HEK293 (cell line): ENCODE measurements around the gene STN1.

ENCODE experiments used
- FEZF1 ChIP-seq: fragments of 450-650 bp; formaldehyde crosslinking; IDR thresholded peaks from 2 replicates; pipeline ENCODE4 v1.5.1; 2016; ENCODE audit warnings: missing biosample characterization, missing genetic modification characterization
- GLIS2 ChIP-seq: fragments of 450-650 bp; formaldehyde crosslinking; IDR thresholded peaks from 2 replicates; pipeline ENCODE4 v1.5.1; 2016; ENCODE audit warnings: missing biosample characterization, missing genetic modification characterization
- HOXA7 ChIP-seq: sonication (generic); formaldehyde crosslinking; IDR thresholded peaks from 2 replicates; pipeline ENCODE4 v1.8.1; 2022; ENCODE audit warnings: missing genetic modification reagents, borderline replicate concordance
- IKZF3 ChIP-seq: fragments of 450-650 bp; IDR thresholded peaks from 2 replicates; pipeline ENCODE4 v1.5.0; 2018; ENCODE audit warnings: missing biosample characterization, mild to moderate bottlenecking, missing genetic modification characterization, moderate library complexity
- KLF8 ChIP-seq: fragments of 450-650 bp; formaldehyde crosslinking; IDR thresholded peaks from 2 replicates; pipeline ENCODE4 v1.5.1; 2016; ENCODE audit warnings: missing biosample characterization, missing genetic modification characterization
- OVOL3 ChIP-seq: fragments of 450-650 bp; formaldehyde crosslinking; IDR thresholded peaks from 2 replicates; pipeline ENCODE4 v1.5.1; 2016; ENCODE audit warnings: missing biosample characterization, missing genetic modification characterization
- SCRT1 ChIP-seq: fragments of 450-650 bp; formaldehyde crosslinking; IDR thresholded peaks from 2 replicates; pipeline ENCODE4 v1.5.1; 2016; ENCODE audit warnings: missing biosample characterization, missing genetic modification characterization, borderline replicate concordance
- SETDB1 ChIP-seq: IDR thresholded peaks from one replicate; pipeline ENCODE4 v1.6.1; 2017; ENCODE audit warnings: mild to moderate bottlenecking, low read length, moderate library complexity, mixed read lengths; ENCODE audit not compliant: insufficient read length
- ZFP41 ChIP-seq: fragments of 450-650 bp; formaldehyde crosslinking; IDR thresholded peaks from 2 replicates; pipeline ENCODE4 v1.5.1; 2016; ENCODE audit warnings: missing biosample characterization, missing genetic modification characterization, borderline replicate concordance
- ZNF114 ChIP-seq: fragments of 450-650 bp; formaldehyde crosslinking; IDR thresholded peaks from 2 replicates; pipeline ENCODE4 v1.5.0; 2017; ENCODE audit warnings: missing biosample characterization, missing genetic modification characterization
- ZNF169 ChIP-seq: fragments of 450-650 bp; formaldehyde crosslinking; IDR thresholded peaks from 2 replicates; pipeline ENCODE4 v1.5.1; 2016; ENCODE audit warnings: missing biosample characterization, missing genetic modification characterization
- ZNF223 ChIP-seq: fragments of 450-650 bp; formaldehyde crosslinking; IDR thresholded peaks from 2 replicates; pipeline ENCODE4 v1.5.1; 2016; ENCODE audit warnings: missing biosample characterization, missing genetic modification characterization
- ZNF24 ChIP-seq: fragments of 450-650 bp; formaldehyde crosslinking; IDR thresholded peaks from 2 replicates; pipeline ENCODE4 v1.5.1; 2016; ENCODE audit warnings: missing biosample characterization, missing genetic modification characterization
- ZNF341 ChIP-seq: fragments of 450-650 bp; formaldehyde crosslinking; IDR thresholded peaks from 2 replicates; pipeline ENCODE4; 2016; ENCODE audit warnings: low read depth, missing biosample characterization, missing genetic modification characterization
- ZNF394 ChIP-seq: fragments of 450-650 bp; formaldehyde crosslinking; IDR thresholded peaks from 2 replicates; pipeline ENCODE4 v1.5.1; 2016; ENCODE audit warnings: missing biosample characterization, missing genetic modification characterization, mild to moderate bottlenecking, moderate library complexity, borderline replicate concordance
- ZNF404 ChIP-seq: fragments of 450-650 bp; formaldehyde crosslinking; IDR thresholded peaks from 2 replicates; pipeline ENCODE4 v1.5.1; 2017; ENCODE audit warnings: missing biosample characterization, missing genetic modification characterization
- ZNF433 ChIP-seq: fragments of 450-650 bp; formaldehyde crosslinking; IDR thresholded peaks from 2 replicates; pipeline ENCODE4 v1.5.1; 2016; ENCODE audit warnings: missing biosample characterization, missing genetic modification characterization, low read depth
- ZNF473 ChIP-seq: fragments of 450-650 bp; formaldehyde crosslinking; IDR thresholded peaks from 2 replicates; pipeline ENCODE4 v1.5.1; 2017; ENCODE audit warnings: missing biosample characterization, missing genetic modification characterization
- ZNF548 ChIP-seq: fragments of 450-650 bp; formaldehyde crosslinking; IDR thresholded peaks from 2 replicates; pipeline ENCODE4 v1.5.1; 2016; ENCODE audit warnings: missing biosample characterization, missing genetic modification characterization
- ZNF561 ChIP-seq: fragments of 450-650 bp; IDR thresholded peaks from 2 replicates; pipeline ENCODE4 v1.5.1; 2018; ENCODE audit warnings: missing biosample characterization, missing genetic modification characterization, borderline replicate concordance
- ZNF621 ChIP-seq: fragments of 450-650 bp; formaldehyde crosslinking; IDR thresholded peaks from 2 replicates; pipeline ENCODE4 v1.5.1; 2017; ENCODE audit warnings: missing biosample characterization, missing genetic modification characterization
- ZNF660 ChIP-seq: fragments of 450-650 bp; IDR thresholded peaks from 2 replicates; pipeline ENCODE4 v1.5.1; 2018; ENCODE audit warnings: missing biosample characterization, mild to moderate bottlenecking, missing genetic modification characterization
- ZNF707 ChIP-seq: fragments of 450-650 bp; formaldehyde crosslinking; IDR thresholded peaks from 2 replicates; pipeline ENCODE4 v1.5.1; 2016; ENCODE audit warnings: missing biosample characterization, missing genetic modification characterization
- ZNF791 ChIP-seq: fragments of 450-650 bp; formaldehyde crosslinking; IDR thresholded peaks from 2 replicates; pipeline ENCODE4 v1.5.1; 2016; ENCODE audit warnings: missing biosample characterization, missing genetic modification characterization
- ZSCAN23 ChIP-seq: fragments of 450-650 bp; formaldehyde crosslinking; IDR thresholded peaks from 2 replicates; pipeline ENCODE4 v1.5.1; 2016; ENCODE audit warnings: missing biosample characterization, missing genetic modification characterization
- TF ChIP-seq, protein P1 (sequence below): fragments of 450-650 bp; formaldehyde crosslinking; IDR thresholded peaks from 2 replicates; pipeline ENCODE4 v1.5.1; 2017; ENCODE audit warnings: missing biosample characterization, mild to moderate bottlenecking, missing genetic modification characterization, moderate library complexity
- TF ChIP-seq, protein P2 (sequence below): fragments of 450-650 bp; formaldehyde crosslinking; IDR thresholded peaks from 2 replicates; pipeline ENCODE4 v1.5.1; 2017; ENCODE audit warnings: missing biosample characterization, missing genetic modification characterization
- TF ChIP-seq, protein P3 (sequence below): fragments of 450-650 bp; formaldehyde crosslinking; IDR thresholded peaks from 2 replicates; pipeline ENCODE4 v1.5.1; 2016; ENCODE audit warnings: missing biosample characterization, missing genetic modification characterization
- TF ChIP-seq, protein P4 (sequence below): fragments of 450-650 bp; formaldehyde crosslinking; conservative IDR thresholded peaks from 2 replicates; pipeline ENCODE4 v1.5.1; 2016; ENCODE audit warnings: low read depth, missing biosample characterization, missing genetic modification characterization
- TF ChIP-seq, protein P5 (sequence below): IDR thresholded peaks from 2 replicates; pipeline ENCODE4 v1.6.1; 2011; ENCODE audit warnings: mild to moderate bottlenecking, low read depth, low read length, borderline replicate concordance

The STN1 gene

DNA sequence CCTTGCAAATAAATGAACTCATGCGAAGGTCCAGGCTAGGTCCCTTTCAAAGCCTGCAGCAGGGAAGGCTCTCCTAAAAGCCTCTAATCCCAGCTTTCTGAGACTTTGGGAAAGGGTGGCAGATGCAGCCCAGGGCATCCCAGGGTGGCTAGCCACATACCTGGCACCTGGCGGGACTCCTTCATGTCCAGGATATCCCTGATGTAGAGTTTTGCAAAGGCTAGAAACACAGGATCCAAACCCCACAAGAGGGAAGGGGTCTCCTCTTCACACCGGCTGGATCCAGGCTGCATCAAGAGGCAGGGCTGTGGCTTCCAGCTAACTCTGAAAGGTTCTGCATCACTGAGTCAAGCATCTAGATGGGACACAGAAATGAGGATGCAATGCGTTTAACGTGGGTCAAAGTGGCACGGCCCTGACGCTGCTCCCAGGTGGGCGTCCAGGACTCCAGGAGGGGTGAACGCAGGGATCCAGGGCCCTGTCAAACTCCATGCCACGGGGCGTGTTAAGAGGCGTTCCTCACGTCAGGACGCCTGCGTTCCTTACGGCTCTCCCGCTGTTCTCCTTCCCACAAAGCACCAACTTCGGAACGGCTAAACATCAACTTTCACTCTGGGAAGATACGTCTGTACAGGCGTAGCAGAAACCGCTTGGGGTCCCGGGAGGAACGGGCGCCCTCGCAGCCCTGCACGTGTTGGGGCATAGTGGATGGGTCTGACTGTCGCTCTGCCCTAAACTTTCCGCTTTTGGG lies 507 bp downstream of the STN1 start (continued):
- TF ChIP-seq ZNF473 (no peak), SCRT1 (tag by site-specific recombination) (peak; percentile 82; the same call in 1 of the 2 replicates), ZNF394 (tag by site-specific recombination) (peak; percentile 64; the same call in 1 of the 2 replicates), HOXA7 (CRISPR knock-in tag) (no peak), OVOL3 (tag by site-specific recombination) (no peak), ZNF707 (tag by site-specific recombination) (no peak), ZNF341 (tag by site-specific recombination) (peak; percentile 97), ZNF621 (tag by site-specific recombination) (no peak), KLF8 (no peak), ZNF24 (tag by site-specific recombination) (peak; percentile 85; the same call in 1 of the 2 replicates), ZNF791 (tag by site-specific recombination) (no peak), SETDB1 (no peak), GLIS2 (tag by site-specific recombination) (peak; percentile 84), FEZF1 (no peak), ZNF548 (no peak), ZFP41 (tag by site-specific recombination) (no peak), IKZF3 (peak; percentile 60; the same call in 1 of the 2 replicates), ZSCAN23 (0 out of 2 replicates have a peak, but pooled peaks have one; percentile 25), ZNF114 (no peak), ZNF561 (tag by site-specific recombination) (0 out of 2 replicates have a peak, but pooled peaks have one; percentile 57), ZNF404 (tag by site-specific recombination) (no peak), ZNF433 (tag by site-specific recombination) (no peak), ZNF660 (tag by site-specific recombination) (peak; percentile 74; the same call in 1 of the 2 replicates), ZNF169 (tag by site-specific recombination) (no peak), ZNF223 (no peak)
- TF ChIP-seq, protein P1, sequence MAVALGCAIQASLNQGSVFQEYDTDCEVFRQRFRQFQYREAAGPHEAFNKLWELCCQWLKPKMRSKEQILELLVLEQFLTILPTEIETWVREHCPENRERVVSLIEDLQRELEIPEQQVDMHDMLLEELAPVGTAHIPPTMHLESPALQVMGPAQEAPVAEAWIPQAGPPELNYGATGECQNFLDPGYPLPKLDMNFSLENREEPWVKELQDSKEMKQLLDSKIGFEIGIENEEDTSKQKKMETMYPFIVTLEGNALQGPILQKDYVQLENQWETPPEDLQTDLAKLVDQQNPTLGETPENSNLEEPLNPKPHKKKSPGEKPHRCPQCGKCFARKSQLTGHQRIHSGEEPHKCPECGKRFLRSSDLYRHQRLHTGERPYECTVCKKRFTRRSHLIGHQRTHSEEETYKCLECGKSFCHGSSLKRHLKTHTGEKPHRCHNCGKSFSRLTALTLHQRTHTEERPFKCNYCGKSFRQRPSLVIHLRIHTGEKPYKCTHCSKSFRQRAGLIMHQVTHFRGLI (tag by site-specific recombination) = no peak
- TF ChIP-seq, protein P2, sequence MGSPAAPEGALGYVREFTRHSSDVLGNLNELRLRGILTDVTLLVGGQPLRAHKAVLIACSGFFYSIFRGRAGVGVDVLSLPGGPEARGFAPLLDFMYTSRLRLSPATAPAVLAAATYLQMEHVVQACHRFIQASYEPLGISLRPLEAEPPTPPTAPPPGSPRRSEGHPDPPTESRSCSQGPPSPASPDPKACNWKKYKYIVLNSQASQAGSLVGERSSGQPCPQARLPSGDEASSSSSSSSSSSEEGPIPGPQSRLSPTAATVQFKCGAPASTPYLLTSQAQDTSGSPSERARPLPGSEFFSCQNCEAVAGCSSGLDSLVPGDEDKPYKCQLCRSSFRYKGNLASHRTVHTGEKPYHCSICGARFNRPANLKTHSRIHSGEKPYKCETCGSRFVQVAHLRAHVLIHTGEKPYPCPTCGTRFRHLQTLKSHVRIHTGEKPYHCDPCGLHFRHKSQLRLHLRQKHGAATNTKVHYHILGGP = no peak
- TF ChIP-seq, protein P3, sequence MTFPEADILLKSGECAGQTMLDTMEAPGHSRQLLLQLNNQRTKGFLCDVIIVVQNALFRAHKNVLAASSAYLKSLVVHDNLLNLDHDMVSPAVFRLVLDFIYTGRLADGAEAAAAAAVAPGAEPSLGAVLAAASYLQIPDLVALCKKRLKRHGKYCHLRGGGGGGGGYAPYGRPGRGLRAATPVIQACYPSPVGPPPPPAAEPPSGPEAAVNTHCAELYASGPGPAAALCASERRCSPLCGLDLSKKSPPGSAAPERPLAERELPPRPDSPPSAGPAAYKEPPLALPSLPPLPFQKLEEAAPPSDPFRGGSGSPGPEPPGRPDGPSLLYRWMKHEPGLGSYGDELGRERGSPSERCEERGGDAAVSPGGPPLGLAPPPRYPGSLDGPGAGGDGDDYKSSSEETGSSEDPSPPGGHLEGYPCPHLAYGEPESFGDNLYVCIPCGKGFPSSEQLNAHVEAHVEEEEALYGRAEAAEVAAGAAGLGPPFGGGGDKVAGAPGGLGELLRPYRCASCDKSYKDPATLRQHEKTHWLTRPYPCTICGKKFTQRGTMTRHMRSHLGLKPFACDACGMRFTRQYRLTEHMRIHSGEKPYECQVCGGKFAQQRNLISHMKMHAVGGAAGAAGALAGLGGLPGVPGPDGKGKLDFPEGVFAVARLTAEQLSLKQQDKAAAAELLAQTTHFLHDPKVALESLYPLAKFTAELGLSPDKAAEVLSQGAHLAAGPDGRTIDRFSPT (tag by site-specific recombination) = peak; percentile 53; the same call in 1 of the 2 replicates
- TF ChIP-seq, protein P4, sequence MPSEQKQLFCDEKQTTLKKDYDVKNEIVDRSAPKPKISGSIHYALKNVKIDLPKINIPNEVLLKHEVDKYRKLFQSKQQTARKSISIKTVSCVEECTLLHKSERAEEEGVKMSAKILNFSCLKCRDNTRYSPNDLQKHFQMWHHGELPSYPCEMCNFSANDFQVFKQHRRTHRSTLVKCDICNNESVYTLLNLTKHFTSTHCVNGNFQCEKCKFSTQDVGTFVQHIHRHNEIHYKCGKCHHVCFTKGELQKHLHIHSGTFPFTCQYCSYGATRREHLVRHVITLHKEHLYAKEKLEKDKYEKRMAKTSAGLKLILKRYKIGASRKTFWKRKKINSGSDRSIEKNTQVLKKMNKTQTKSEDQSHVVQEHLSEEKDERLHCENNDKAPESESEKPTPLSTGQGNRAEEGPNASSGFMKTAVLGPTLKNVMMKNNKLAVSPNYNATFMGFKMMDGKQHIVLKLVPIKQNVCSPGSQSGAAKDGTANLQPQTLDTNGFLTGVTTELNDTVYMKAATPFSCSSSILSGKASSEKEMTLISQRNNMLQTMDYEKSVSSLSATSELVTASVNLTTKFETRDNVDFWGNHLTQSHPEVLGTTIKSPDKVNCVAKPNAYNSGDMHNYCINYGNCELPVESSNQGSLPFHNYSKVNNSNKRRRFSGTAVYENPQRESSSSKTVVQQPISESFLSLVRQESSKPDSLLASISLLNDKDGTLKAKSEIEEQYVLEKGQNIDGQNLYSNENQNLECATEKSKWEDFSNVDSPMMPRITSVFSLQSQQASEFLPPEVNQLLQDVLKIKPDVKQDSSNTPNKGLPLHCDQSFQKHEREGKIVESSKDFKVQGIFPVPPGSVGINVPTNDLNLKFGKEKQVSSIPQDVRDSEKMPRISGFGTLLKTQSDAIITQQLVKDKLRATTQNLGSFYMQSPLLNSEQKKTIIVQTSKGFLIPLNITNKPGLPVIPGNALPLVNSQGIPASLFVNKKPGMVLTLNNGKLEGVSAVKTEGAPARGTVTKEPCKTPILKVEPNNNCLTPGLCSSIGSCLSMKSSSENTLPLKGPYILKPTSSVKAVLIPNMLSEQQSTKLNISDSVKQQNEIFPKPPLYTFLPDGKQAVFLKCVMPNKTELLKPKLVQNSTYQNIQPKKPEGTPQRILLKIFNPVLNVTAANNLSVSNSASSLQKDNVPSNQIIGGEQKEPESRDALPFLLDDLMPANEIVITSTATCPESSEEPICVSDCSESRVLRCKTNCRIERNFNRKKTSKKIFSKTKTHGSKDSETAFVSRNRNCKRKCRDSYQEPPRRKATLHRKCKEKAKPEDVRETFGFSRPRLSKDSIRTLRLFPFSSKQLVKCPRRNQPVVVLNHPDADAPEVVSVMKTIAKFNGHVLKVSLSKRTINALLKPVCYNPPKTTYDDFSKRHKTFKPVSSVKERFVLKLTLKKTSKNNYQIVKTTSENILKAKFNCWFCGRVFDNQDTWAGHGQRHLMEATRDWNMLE (tag by site-specific recombination) = no peak
- TF ChIP-seq, protein P5, sequence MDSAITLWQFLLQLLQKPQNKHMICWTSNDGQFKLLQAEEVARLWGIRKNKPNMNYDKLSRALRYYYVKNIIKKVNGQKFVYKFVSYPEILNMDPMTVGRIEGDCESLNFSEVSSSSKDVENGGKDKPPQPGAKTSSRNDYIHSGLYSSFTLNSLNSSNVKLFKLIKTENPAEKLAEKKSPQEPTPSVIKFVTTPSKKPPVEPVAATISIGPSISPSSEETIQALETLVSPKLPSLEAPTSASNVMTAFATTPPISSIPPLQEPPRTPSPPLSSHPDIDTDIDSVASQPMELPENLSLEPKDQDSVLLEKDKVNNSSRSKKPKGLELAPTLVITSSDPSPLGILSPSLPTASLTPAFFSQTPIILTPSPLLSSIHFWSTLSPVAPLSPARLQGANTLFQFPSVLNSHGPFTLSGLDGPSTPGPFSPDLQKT = no peak
